Osteocyte (in vitro differentiated cells): Measurements from ENCODE around the gene FLNA. TPM values are rescaled to one million over a fixed set of nuclear protein-coding genes. Genes with fewer than 3 reads are reported as not detected.

Source experiments
- DNase-seq: peaks from one replicate; pipeline ENCODE4 v3.0.0; 2021; ENCODE audit warnings: mixed read lengths; ENCODE audit not compliant: unreplicated experiment; ENCODE audit errors: extremely low spot score
- H3K27ac Mint-ChIP-seq: one replicate; pipeline ENCODE4 v1.8.0; 2021; ENCODE audit warnings: mild to moderate bottlenecking, mixed read lengths; ENCODE audit not compliant: unreplicated experiment
- H3K27me3 Mint-ChIP-seq: one replicate; pipeline ENCODE4 v1.8.0; 2021; ENCODE audit warnings: mixed read lengths; ENCODE audit not compliant: unreplicated experiment
- H3K36me3 Mint-ChIP-seq: one replicate; pipeline ENCODE4 v1.8.0; 2021; ENCODE audit warnings: mixed read lengths; ENCODE audit not compliant: unreplicated experiment
- H3K4me1 Mint-ChIP-seq: one replicate; pipeline ENCODE4 v1.8.0; 2021; ENCODE audit warnings: mixed read lengths; ENCODE audit not compliant: unreplicated experiment
- H3K4me3 Mint-ChIP-seq: one replicate; pipeline ENCODE4 v1.8.0; 2021; ENCODE audit warnings: mild to moderate bottlenecking, moderate library complexity, mixed read lengths; ENCODE audit not compliant: unreplicated experiment
- H3K9me3 Mint-ChIP-seq: one replicate; pipeline ENCODE4 v1.8.0; 2021; ENCODE audit warnings: mixed read lengths; ENCODE audit not compliant: unreplicated experiment
- CTCF ChIP-seq: fragments of 200-600 bp; sonication (generic); IDR thresholded peaks from 2 replicates; pipeline ENCODE4 v1.5.0; 2021; ENCODE audit warnings: antibody characterized with exemption, mild to moderate bottlenecking, moderate library complexity
- total RNA-seq: library from RNA; stranded (reverse); gene quantifications from 2 replicates; pipeline ENCODE4 v1.2.1, GENCODE V29; 2021

Gene FLNA
- total RNA-seq, 1 donor from 2014 or later, result 2,024 TPM

GRCh38 chrX:154366666-154367055 lies 7.8 kb downstream of the FLNA start:
- Mint-ChIP-seq H3K36me3 (peaks cover 15% of the 10 kb centered on the region), H3K4me1 (peaks cover 13% of the 10 kb centered on the region), H3K9me3 (no peaks in the 10 kb centered on the region), H3K4me3 (no peak overlapping the region), H3K27ac (peak overlapping the region; percentile 63), H3K27me3 (no peaks in the 10 kb centered on the region)
- no peak for TF ChIP-seq CTCF
- no peak for DNase-seq

GRCh38 chrX:154365997-154366665 lies 8.3 kb downstream of the FLNA start:
- no peak overlapping the region for H3K27ac Mint-ChIP-seq
- H3K4me1 Mint-ChIP-seq, result peaks cover 13% of the 10 kb centered on the region
- no peaks in the 10 kb centered on the region for H3K9me3 Mint-ChIP-seq
- no peaks in the 10 kb centered on the region for H3K27me3 Mint-ChIP-seq
- no peak for DNase-seq
- peaks cover 15% of the 10 kb centered on the region for H3K36me3 Mint-ChIP-seq
- TF ChIP-seq CTCF, result no peak
- no peak overlapping the region for H3K4me3 Mint-ChIP-seq

DNA sequence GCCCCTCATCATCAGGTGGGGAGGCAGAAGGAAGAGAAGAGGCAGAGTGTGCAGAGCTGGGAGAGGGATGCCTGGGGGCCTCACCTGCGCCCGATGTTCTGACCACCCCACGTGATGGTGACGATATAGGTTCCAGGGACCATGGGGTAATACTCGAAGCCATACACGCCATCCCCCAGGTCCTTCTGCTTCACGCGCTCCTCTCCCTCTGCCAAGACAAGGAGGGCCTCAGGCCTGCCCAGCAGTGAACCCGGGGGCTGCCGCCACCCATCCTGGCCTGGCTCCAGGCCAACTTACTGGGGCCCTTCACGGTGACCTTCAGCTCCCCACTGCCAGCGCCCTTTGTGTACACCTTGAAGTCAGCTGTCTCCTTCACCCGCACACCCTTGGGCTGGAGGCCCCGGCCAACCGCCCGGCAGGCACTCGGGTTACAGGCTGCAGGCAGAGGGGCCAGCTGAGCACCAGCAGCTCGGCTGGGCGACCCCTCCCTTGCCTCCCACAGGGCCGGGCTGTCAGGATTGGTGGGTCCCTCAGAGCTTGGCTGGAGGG lies 9.3 kb downstream of the FLNA start:
- no peak for DNase-seq
- no peak overlapping the region for H3K4me3 Mint-ChIP-seq
- TF ChIP-seq CTCF, result no peak
- peak overlapping the region; percentile 50 for H3K27ac Mint-ChIP-seq
- H3K27me3 Mint-ChIP-seq, result no peaks in the 10 kb centered on the region
- no peaks in the 10 kb centered on the region for H3K9me3 Mint-ChIP-seq
- H3K4me1 Mint-ChIP-seq, result peaks cover 13% of the 10 kb centered on the region
- peaks cover 15% of the 10 kb centered on the region for H3K36me3 Mint-ChIP-seq

DNA sequence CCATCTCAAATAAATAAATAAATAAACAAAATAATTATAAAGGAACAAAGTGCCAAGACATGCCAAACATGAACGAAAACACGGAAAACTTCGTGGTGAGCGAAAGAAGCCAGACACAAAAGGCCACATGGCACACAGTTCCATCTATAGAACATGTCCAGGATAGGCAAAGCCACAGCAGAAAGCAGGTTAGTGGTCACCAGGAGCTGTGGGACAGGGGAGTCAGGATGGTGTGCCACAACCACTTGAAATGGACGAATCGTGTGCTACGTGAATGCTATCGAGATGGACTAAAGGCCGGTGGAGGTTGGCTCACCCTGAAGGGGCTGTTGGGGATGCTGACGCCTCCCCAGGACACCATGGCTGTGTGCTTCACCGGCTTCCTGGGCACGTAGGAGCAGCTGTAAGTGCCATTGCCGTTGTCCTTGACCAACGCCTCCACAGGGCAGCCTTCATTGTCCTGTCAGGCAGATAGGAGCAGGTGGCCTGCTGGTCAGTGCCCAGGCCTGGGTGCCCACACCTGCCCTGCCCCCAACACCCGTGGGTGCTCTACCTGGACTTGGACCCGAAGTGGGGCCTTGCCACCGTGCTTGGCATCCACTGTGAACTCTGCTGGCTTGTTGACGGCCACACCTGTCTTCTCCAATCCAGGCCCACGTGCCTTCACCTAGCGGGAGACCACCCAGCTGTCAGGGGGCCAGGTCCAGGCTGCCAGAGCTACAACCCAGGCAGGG lies 10.6 kb downstream of the FLNA start:
- Mint-ChIP-seq H3K9me3 (no peaks in the 10 kb centered on the region), H3K36me3 (peaks cover 10% of the 10 kb centered on the region), H3K4me1 (peaks cover 13% of the 10 kb centered on the region), H3K27me3 (no peaks in the 10 kb centered on the region), H3K27ac (no peak overlapping the region), H3K4me3 (no peak overlapping the region)
- no peak for DNase-seq
- no peak for TF ChIP-seq CTCF

DNA sequence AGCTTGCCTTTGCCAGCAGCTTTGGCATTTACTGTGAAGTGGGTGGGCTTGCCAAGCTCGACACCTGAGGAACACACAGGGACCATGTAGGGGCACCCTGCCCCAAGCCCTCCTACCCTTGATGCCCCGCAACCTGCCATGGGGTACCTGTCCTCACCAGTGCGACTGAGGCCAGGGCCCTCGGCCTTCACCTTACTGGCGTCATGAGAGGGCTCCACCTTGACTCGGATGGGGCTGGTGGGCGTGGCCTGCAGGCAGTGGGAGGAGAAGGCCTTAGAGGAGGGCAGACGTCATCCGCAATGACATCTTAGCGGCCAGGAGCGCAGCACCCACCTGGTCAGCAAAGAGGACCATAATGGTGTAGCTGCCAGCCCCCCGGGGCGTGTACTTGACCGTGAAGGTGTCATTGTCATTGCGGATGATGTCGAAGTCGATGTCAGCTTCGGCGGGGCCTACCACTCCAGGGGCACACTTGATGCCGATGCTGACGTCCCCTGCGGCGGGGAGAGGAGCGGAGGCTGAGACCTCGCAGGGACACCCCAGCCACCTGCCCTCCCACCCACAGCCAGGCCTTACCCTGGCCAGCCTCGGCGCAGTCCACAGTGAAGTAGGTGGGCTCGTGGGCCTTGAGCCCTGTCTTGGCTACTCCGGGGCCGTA lies 12.2 kb downstream of the FLNA start:
- DNase-seq, result no peak
- no peaks in the 10 kb centered on the region for H3K27me3 Mint-ChIP-seq
- TF ChIP-seq CTCF, result no peak
- peaks cover 11% of the 10 kb centered on the region for H3K36me3 Mint-ChIP-seq
- H3K27ac Mint-ChIP-seq, result no peak overlapping the region
- no peaks in the 10 kb centered on the region for H3K9me3 Mint-ChIP-seq
- H3K4me1 Mint-ChIP-seq, result peaks cover 7% of the 10 kb centered on the region
- H3K4me3 Mint-ChIP-seq, result no peak overlapping the region
